Fibroblast of lung (primary cell): ENCODE measurements around the gene LCE1B.

Experiments used
- CTCF ChIP-seq, 2 donors: IDR thresholded peaks in 1 of 2; conservative IDR thresholded peaks in 1 of 2; 1 replicate in 1 of 2; 2 replicates in 1 of 2; pipeline ENCODE4 v1.5.1; 2011 to 2012; ENCODE audit warnings: low read length in 2 of 2, control low read depth in 1 of 2, inconsistent platforms in 1 of 2, low read depth in 1 of 2, mild to moderate bottlenecking in 1 of 2
- EZH2 ChIP-seq: IDR thresholded peaks from 2 replicates; pipeline ENCODE4 v1.5.1; 2012; ENCODE audit warnings: low read length, control low read depth, mild to moderate bottlenecking; ENCODE audit errors: missing control alignments

GRCh38 chr1:152796421-152796820 lies 15.3 kb upstream of the LCE1B start, which contains the start of gene LCE1D:
- no peak for TF ChIP-seq CTCF (conservative IDR thresholded peaks at IDR 0.05 in 1 of 2, IDR thresholded peaks at IDR 0.05 in 1 of 2; ENCODE audit: low read depth in 1 of 2, low read length in 2 of 2)
- no peak for TF ChIP-seq EZH2
